ENCODE measurements around the gene APBB1. TPM values are rescaled to one million over a fixed set of nuclear protein-coding genes. Genes with fewer than 3 reads are reported as not detected.

APBB1 gene
- 27.6 and 29.9 TPM in 2 replicates for total RNA-seq

DNA sequence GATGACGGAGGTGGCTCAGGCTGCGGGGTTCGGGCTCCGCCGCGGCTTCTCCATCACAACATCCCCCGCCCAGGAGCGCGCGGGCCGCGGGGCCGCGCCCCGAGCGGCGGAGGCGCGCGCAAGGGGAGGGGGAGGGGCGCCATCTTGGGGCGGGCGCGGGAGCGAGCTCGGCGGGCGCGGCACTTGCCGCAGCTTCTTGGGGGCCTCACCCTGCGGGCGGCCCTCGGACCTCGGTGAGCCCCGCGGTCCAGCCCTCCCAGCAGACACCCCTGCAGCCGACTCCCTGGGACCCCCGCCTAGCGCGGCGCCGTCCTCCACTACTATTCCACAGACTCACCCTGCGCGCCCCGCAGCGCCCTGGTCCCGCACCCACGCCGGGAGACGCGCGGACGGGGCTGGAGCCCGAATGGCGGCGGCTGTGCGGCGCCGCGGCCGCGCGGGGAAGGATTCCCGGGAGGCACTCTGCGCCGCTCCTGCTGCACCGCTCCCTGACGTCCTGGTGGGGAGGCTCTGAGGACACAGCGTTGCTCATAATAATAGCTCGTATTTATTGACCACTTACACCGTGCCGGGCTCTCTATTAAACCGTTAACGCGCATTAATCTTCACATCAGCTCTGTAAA is at the start of gene APBB1:
Gene APBB1, minus strand, starts transcription at position 86 of the 623 bp plus-strand sequence. CDS start 7,747 bp downstream, outside the sequence.

GRCh38 chr11:6440906-6441358 is 22.0 kb upstream of the APBB1 start, which contains the start of gene HPX:
Gene HPX, minus strand, starts transcription at chr11:6440987. Its CDS starts 24 bp downstream, at chr11:6440963.

GRCh38 chr11:6389905-6390717 is 28.8 kb downstream of the APBB1 start, which contains the start of gene SMPD1:
Gene SMPD1, plus strand, starts transcription at chr11:6390474. Its CDS starts 125 bp downstream, at chr11:6390599.

Other genes with a start within 250 kb of the APBB1 start
- gene OR52B2, start 248.8 kb downstream of the APBB1 start, total RNA-seq = under 0.01 TPM in 1 of 2 replicates, not detected in the other
- gene OR52W1, start 219.9 kb downstream of the APBB1 start, total RNA-seq = not detected in 2 replicates
- not detected in 2 replicates for gene C11orf42, start 213.5 kb downstream of the APBB1 start, total RNA-seq
- 13.2 and 19.2 TPM in 2 replicates for gene FHIP1B, start 184.5 kb downstream of the APBB1 start, total RNA-seq
- gene CNGA4, start 180.0 kb downstream of the APBB1 start, total RNA-seq = 0.37 TPM in 1 of 2 replicates, not detected in the other
- gene CCKBR, start 159.3 kb downstream of the APBB1 start, total RNA-seq = not detected in 2 replicates
- 171 and 329 TPM in 2 replicates for gene CAVIN3, start 98.6 kb downstream of the APBB1 start, total RNA-seq
- 28.3 and 31.7 TPM in 2 replicates for gene SMPD1, start 28.6 kb downstream of the APBB1 start, total RNA-seq
- gene HPX, start 21.9 kb upstream of the APBB1 start, total RNA-seq = 0.37 and 0.98 TPM in 2 replicates
- 16.9 and 26.0 TPM in 2 replicates for gene TRIM3, start 54.8 kb upstream of the APBB1 start, total RNA-seq
- 44.4 and 51.1 TPM in 2 replicates for gene ARFIP2, start 62.2 kb upstream of the APBB1 start, total RNA-seq
- gene TIMM10B, start 62.4 kb upstream of the APBB1 start, total RNA-seq = 36.7 and 37.3 TPM in 2 replicates
- gene DNHD1, start 78.2 kb upstream of the APBB1 start, total RNA-seq = 9.4 and 11.4 TPM in 2 replicates
- gene RRP8, start 184.5 kb upstream of the APBB1 start, total RNA-seq = 9.2 and 13.5 TPM in 2 replicates
- 110 and 148 TPM in 2 replicates for gene ILK, start 184.7 kb upstream of the APBB1 start, total RNA-seq
- 27.9 and 32.3 TPM in 2 replicates for gene TAF10, start 193.1 kb upstream of the APBB1 start, total RNA-seq
- 56.7 and 93.3 TPM in 2 replicates for gene TPP1, start 200.3 kb upstream of the APBB1 start, total RNA-seq
- gene DCHS1, start 236.7 kb upstream of the APBB1 start, total RNA-seq = 0.37 and 0.78 TPM in 2 replicates

All from subcutaneous preadipocyte (primary cell).